ENCODE results near the gene KIAA1217.

The KIAA1217 gene

DNA sequence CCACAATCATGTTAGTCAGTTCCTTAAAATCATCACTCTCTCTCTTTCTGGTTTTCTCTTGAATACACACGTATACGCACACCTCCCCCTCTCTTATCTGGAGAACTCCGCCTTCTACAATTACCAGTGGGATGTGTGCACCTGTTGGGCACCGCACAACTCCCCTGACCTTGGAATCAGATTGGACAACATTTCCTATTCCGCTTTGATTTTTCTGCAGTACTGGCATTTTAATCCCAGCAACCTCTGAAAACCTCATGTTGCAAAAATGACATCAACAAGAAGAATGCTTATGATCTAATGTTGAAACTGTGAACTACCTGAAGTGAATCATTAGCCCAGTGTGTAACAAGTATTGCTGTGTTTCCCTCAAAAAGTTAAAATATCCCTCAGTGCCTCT is 109.6 kb downstream of the KIAA1217 start:
- Histone ChIP-seq H3K4me3 (IDR thresholded peaks at IDR 0.05; ENCODE audit: insufficient read depth, low read depth, low read length) (no peak overlapping the region), H3K4me2 (no peak overlapping the region), H3K79me2 (ENCODE audit: insufficient read depth, low read depth) (no peaks in the 10 kb centered on the region), H3K36me3 (ENCODE audit: insufficient read depth) (no peaks in the 10 kb centered on the region), H3K4me1 (ENCODE audit: low read depth, poor library complexity, severe bottlenecking) (no peaks in the 10 kb centered on the region), H3K27me3 (ENCODE audit: insufficient read depth, low read depth) (no peaks in the 10 kb centered on the region), H3K27ac (no peak overlapping the region), H3K9ac (no peak overlapping the region), H4K20me1 (ENCODE audit: insufficient read depth) (no peaks in the 10 kb centered on the region), H2AFZ (ENCODE audit: low read depth) (no peak overlapping the region)
- TF ChIP-seq, protein P1, sequence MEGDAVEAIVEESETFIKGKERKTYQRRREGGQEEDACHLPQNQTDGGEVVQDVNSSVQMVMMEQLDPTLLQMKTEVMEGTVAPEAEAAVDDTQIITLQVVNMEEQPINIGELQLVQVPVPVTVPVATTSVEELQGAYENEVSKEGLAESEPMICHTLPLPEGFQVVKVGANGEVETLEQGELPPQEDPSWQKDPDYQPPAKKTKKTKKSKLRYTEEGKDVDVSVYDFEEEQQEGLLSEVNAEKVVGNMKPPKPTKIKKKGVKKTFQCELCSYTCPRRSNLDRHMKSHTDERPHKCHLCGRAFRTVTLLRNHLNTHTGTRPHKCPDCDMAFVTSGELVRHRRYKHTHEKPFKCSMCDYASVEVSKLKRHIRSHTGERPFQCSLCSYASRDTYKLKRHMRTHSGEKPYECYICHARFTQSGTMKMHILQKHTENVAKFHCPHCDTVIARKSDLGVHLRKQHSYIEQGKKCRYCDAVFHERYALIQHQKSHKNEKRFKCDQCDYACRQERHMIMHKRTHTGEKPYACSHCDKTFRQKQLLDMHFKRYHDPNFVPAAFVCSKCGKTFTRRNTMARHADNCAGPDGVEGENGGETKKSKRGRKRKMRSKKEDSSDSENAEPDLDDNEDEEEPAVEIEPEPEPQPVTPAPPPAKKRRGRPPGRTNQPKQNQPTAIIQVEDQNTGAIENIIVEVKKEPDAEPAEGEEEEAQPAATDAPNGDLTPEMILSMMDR (conservative IDR thresholded peaks at IDR 0.05; ENCODE audit: low read depth, low read length): no peak

DNA sequence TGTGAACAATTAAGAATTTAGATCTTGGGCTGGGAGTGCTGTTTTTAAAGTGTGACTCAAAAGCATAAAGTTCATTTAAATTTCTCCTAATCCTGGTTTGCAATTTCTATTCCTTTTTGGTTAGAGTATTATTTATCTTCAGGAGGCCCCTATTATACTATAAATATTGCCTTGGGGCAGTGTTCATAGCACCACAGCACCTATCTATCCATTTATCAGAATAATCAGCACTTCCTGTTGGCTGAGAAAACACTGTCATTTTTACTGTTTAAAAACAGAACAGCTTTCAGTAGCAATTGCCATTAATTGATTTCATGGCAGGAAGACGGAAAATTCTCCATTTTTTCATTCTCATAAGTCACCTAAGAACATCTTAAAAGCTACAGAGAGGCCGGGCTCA is 111.4 kb downstream of the KIAA1217 start:
- Histone ChIP-seq H3K4me2 (no peak overlapping the region), H4K20me1 (ENCODE audit: insufficient read depth) (no peaks in the 10 kb centered on the region), H3K27ac (no peak overlapping the region), H3K79me2 (ENCODE audit: insufficient read depth, low read depth) (no peaks in the 10 kb centered on the region), H2AFZ (ENCODE audit: low read depth) (no peak overlapping the region), H3K36me3 (ENCODE audit: insufficient read depth) (no peaks in the 10 kb centered on the region), H3K27me3 (ENCODE audit: insufficient read depth, low read depth) (no peaks in the 10 kb centered on the region), H3K9ac (no peak overlapping the region), H3K4me1 (ENCODE audit: low read depth, poor library complexity, severe bottlenecking) (no peaks in the 10 kb centered on the region), H3K4me3 (IDR thresholded peaks at IDR 0.05; ENCODE audit: insufficient read depth, low read depth, low read length) (no peak overlapping the region)
- TF ChIP-seq, protein P1 (conservative IDR thresholded peaks at IDR 0.05; ENCODE audit: low read depth, low read length): no peak

- H3K79me2 ChIP-seq (ENCODE audit: insufficient read depth, low read depth): no peaks in the 10 kb centered on the region
- H3K27me3 ChIP-seq (ENCODE audit: insufficient read depth, low read depth): no peaks in the 10 kb centered on the region
- no peak overlapping the region for H3K4me2 ChIP-seq
- H3K9ac ChIP-seq: no peak overlapping the region
- H3K4me3 ChIP-seq (IDR thresholded peaks at IDR 0.05; ENCODE audit: insufficient read depth, low read depth, low read length): no peak overlapping the region
- H3K36me3 ChIP-seq (ENCODE audit: insufficient read depth): no peaks in the 10 kb centered on the region
- TF ChIP-seq, protein P1 (conservative IDR thresholded peaks at IDR 0.05; ENCODE audit: low read depth, low read length): no peak
- no peaks in the 10 kb centered on the region for H4K20me1 ChIP-seq (ENCODE audit: insufficient read depth)
- H3K4me1 ChIP-seq (ENCODE audit: low read depth, poor library complexity, severe bottlenecking): no peaks in the 10 kb centered on the region
- no peak overlapping the region for H2AFZ ChIP-seq (ENCODE audit: low read depth)
- no peak overlapping the region for H3K27ac ChIP-seq
Observed at GRCh38 chr10:24324651-24325050, 115.7 kb downstream of the KIAA1217 start.

GRCh38 chr10:24331457-24331856 is 122.5 kb downstream of the KIAA1217 start:
- Histone ChIP-seq H4K20me1 (ENCODE audit: insufficient read depth) (no peaks in the 10 kb centered on the region), H3K27me3 (ENCODE audit: insufficient read depth, low read depth) (no peaks in the 10 kb centered on the region), H3K4me2 (no peak overlapping the region), H3K36me3 (ENCODE audit: insufficient read depth) (no peaks in the 10 kb centered on the region), H3K4me1 (ENCODE audit: low read depth, poor library complexity, severe bottlenecking) (no peaks in the 10 kb centered on the region), H3K9ac (no peak overlapping the region), H2AFZ (ENCODE audit: low read depth) (no peak overlapping the region), H3K79me2 (ENCODE audit: insufficient read depth, low read depth) (no peaks in the 10 kb centered on the region), H3K27ac (no peak overlapping the region), H3K4me3 (IDR thresholded peaks at IDR 0.05; ENCODE audit: insufficient read depth, low read depth, low read length) (no peak overlapping the region)
- TF ChIP-seq, protein P1 (conservative IDR thresholded peaks at IDR 0.05; ENCODE audit: low read depth, low read length): no peak

All from KMS-11 (cell line).